Right atrium auricular region (tissue), 2 donors: ENCODE results near the gene SMCO4. TPM values are rescaled to one million over a fixed set of nuclear protein-coding genes. Genes with fewer than 3 reads are reported as not detected.
"Not testable (repeated sequence)": the region's sequence is repeated elsewhere in the genome, so short reads cannot be mapped to it uniquely, and the experiment has no call there.

Experiments used
- DNase-seq: peaks from one replicate; pipeline ENCODE4 v3.0.0-alpha.2; 2019; ENCODE audit warnings: low spot score
- H3K27ac ChIP-seq, 2 donors: fragments of 200-600 bp; sonication (generic); 1 replicate in 1 of 2; 2 replicates in 1 of 2; pipeline ENCODE4 v1.5.1; 2016 to 2019
- H3K27me3 ChIP-seq, 2 donors: fragments of 200-600 bp; sonication (generic); one replicate each; pipeline versions ENCODE4 v1.5.1 to v1.6.0; 2017 to 2019
- H3K36me3 ChIP-seq: fragments of 200-600 bp; sonication (generic); one replicate; pipeline ENCODE4 v1.5.1; 2016
- H3K4me1 ChIP-seq, 2 donors: fragments of 200-600 bp; sonication (generic); one replicate each; pipeline versions ENCODE4 v1.5.1 to v1.6.0; 2017 to 2019
- H3K4me3 ChIP-seq, 2 donors: fragments of 200-600 bp; sonication (generic); 1 replicate in 1 of 2; 2 replicates in 1 of 2; pipeline ENCODE4 v1.5.1; 2017 to 2019; ENCODE audit warnings: mild to moderate bottlenecking in 1 of 2, moderate library complexity in 1 of 2
- H3K9me3 ChIP-seq, 2 donors: fragments of 200-600 bp; sonication (generic); one replicate each; pipeline ENCODE4 v1.5.1; 2019
- CTCF ChIP-seq, 2 donors: fragments of 200-600 bp; sonication (generic); IDR thresholded peaks; one replicate each; pipeline ENCODE4 v1.5.1; 2019; ENCODE audit warnings: antibody characterized with exemption in 2 of 2
- total RNA-seq, 2 donors: library from RNA; depleted of rRNA; stranded (reverse); fragments of >200 nt; gene quantifications; one replicate each; pipeline ENCODE4 v1.1.0, GENCODE V29; 2016

Gene SMCO4
- total RNA-seq = 10 to 100 TPM; 37.6 to 79.8 TPM

- Histone ChIP-seq H3K36me3 (no peaks in the 10 kb centered on the region), H3K4me1 (peaks cover 0 to 34% of the 10 kb centered on the region in 2 donors), H3K27me3 (no peaks in the 10 kb centered on the region), H3K4me3 (peak within 1 kb of the TSS; percentile 60 to 88), H3K9me3 (no peaks in the 10 kb centered on the region), H3K27ac (peak within 1 kb of the TSS; percentile 91 to 94)
- TF ChIP-seq CTCF (IDR thresholded peaks at IDR 0.05) = peak; percentile 48 to 83
- DNase-seq = peak; percentile 69
Measured at GRCh38 chr11:93543292-93543977, at the start of gene SMCO4. TSS of gene SMCO4 (minus strand) at chr11:93543391. CDS start at chr11:93479189, 64,202 bp downstream.

GRCh38 chr11:93591247-93591898, 48.2 kb upstream of the SMCO4 start:
- no peaks in the 10 kb centered on the region for H3K4me1 ChIP-seq
- TF ChIP-seq CTCF (IDR thresholded peaks at IDR 0.05) = no peak
- H3K36me3 ChIP-seq = no peaks in the 10 kb centered on the region

GRCh38 chr11:93589347-93589746, 46.2 kb upstream of the SMCO4 start:
- DNase-seq = no peak
- Histone ChIP-seq H3K27me3 (no peaks in the 10 kb centered on the region), H3K4me1 (no peaks in the 10 kb centered on the region), H3K27ac (no peak overlapping the region), H3K4me3 (no peak overlapping the region), H3K9me3 (no peaks in the 10 kb centered on the region), H3K36me3 (no peaks in the 10 kb centered on the region)
- no peak for TF ChIP-seq CTCF (IDR thresholded peaks at IDR 0.05)

More at GRCh38 chr11:93591247-93591898, 48.2 kb upstream of the SMCO4 start:
- no peak overlapping the region for H3K27ac ChIP-seq
- no peaks in the 10 kb centered on the region for H3K9me3 ChIP-seq
- no peak overlapping the region for H3K4me3 ChIP-seq
- no peaks in the 10 kb centered on the region for H3K27me3 ChIP-seq
- DNase-seq = no peak

GRCh38 chr11:93587858-93588581, 44.8 kb upstream of the SMCO4 start:
- no peaks in the 10 kb centered on the region for H3K36me3 ChIP-seq
- no peak for DNase-seq
- TF ChIP-seq CTCF (IDR thresholded peaks at IDR 0.05) = no peak
- no peak overlapping the region for H3K4me3 ChIP-seq
- H3K27me3 ChIP-seq = no peaks in the 10 kb centered on the region
- H3K4me1 ChIP-seq = no peaks in the 10 kb centered on the region
- H3K9me3 ChIP-seq = no peaks in the 10 kb centered on the region
- H3K27ac ChIP-seq = no peak overlapping the region

GRCh38 chr11:93587425-93587824, 44.2 kb upstream of the SMCO4 start:
- H3K27me3 ChIP-seq, H3K4me1 ChIP-seq, H3K27ac ChIP-seq, H3K4me3 ChIP-seq, H3K36me3 ChIP-seq, DNase-seq, H3K9me3 ChIP-seq: not testable (repeated sequence)

GRCh38 chr11:93585758-93586157, 42.6 kb upstream of the SMCO4 start:
- H3K36me3 ChIP-seq = no peaks in the 10 kb centered on the region
- H3K27ac ChIP-seq = no peak overlapping the region
- TF ChIP-seq CTCF (IDR thresholded peaks at IDR 0.05) = no peak

More at GRCh38 chr11:93585758-93586157, 42.6 kb upstream of the SMCO4 start:
- no peaks in the 10 kb centered on the region for H3K9me3 ChIP-seq
- no peaks in the 10 kb centered on the region for H3K27me3 ChIP-seq
- no peak for DNase-seq
- H3K4me3 ChIP-seq = no peak overlapping the region
- no peaks in the 10 kb centered on the region for H3K4me1 ChIP-seq
